D721Med (cell line): ENCODE results near the gene ME1.

Experiments
- DNase-seq: peaks from one replicate; pipeline ENCODE4 v3.0.0; 2011; ENCODE audit warnings: low spot score; ENCODE audit not compliant: insufficient read length
- FAIRE-seq: peaks from 2 replicates; lab custom pipeline; 2011; peaks lifted over from hg19 to GRCh38; lab: Jason Lieb, UNC
- CTCF ChIP-seq: IDR thresholded peaks from 2 replicates; pipeline ENCODE4 v1.5.1; 2012; ENCODE audit warnings: mild to moderate bottlenecking, control low read depth; ENCODE audit not compliant: insufficient read depth; ENCODE audit errors: missing control alignments

Gene ME1

GRCh38 chr6:83182114-83182513 lies 248.7 kb downstream of the ME1 start:
- no peak for FAIRE-seq
- no peak for TF ChIP-seq CTCF
- DNase-seq = no peak

- FAIRE-seq (peak; percentile 11), DNase-seq (no peak)
- TF ChIP-seq CTCF = no peak
Observed at GRCh38 chr6:83180426-83180950, 250.4 kb downstream of the ME1 start.

- DNase-seq (no peak), FAIRE-seq (no peak)
- TF ChIP-seq CTCF = no peak
Observed at GRCh38 chr6:83176246-83176645, 254.6 kb downstream of the ME1 start.

- DNase-seq = no peak
- no peak for TF ChIP-seq CTCF
- no peak for FAIRE-seq
Observed at GRCh38 chr6:83169511-83169910, 261.3 kb downstream of the ME1 start.

- FAIRE-seq = no peak
- TF ChIP-seq CTCF = no peak
- DNase-seq = no peak
Observed at GRCh38 chr6:83169106-83169505, 261.7 kb downstream of the ME1 start.

GRCh38 chr6:83168556-83168955 lies 262.3 kb downstream of the ME1 start:
- no peak for FAIRE-seq
- no peak for TF ChIP-seq CTCF
- no peak for DNase-seq

GRCh38 chr6:83167726-83168278 lies 263.0 kb downstream of the ME1 start:
- no peak for TF ChIP-seq CTCF
- no peak for DNase-seq

More at GRCh38 chr6:83167726-83168278, 263.0 kb downstream of the ME1 start:
- no peak for FAIRE-seq
